Measurements from ENCODE around the gene IL1R2. TPM values are rescaled to one million over a fixed set of nuclear protein-coding genes. Genes with fewer than 3 reads are reported as not detected.

The IL1R2 gene
- total RNA-seq, 1 experiment from 2014 or later, result not detected

DNA sequence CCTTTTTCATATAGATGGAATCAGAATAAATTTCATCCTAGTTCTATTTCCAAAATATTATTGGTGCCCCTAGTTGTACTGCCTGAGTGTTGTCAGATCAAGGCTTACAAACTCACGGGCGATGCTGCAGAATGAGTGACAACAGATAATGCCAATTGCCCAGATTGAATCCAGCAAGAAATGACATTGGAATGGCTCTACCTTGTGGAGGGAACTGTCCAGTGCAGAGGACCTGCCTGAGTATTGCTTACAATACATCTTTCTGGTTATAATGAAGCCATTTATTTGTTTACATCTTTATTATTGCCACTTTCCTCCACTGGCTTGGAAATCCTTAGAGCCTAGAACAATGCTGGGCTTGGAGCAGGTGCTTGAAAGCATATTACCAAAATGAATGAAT is 7.8 kb upstream of the IL1R2 start:
- intact Hi-C loops (cut with micrococcal nuclease; ENCODE audit: unreplicated experiment), result loop anchor here (5.0 kb wide), 1 partner anchor 102 kb away; no protein-coding TSS in a partner anchor
- Histone ChIP-seq H3K4me1 (ENCODE audit: insufficient read depth, low read length, poor library complexity, severe bottlenecking) (peaks cover 3% of the 10 kb centered on the region), H3K27ac (ENCODE audit: low read depth, low read length, poor library complexity, severe bottlenecking) (no peak overlapping the region), H3K27me3 (replicated peaks; ENCODE audit: insufficient read depth, low read depth, low read length, poor library complexity) (no peaks in the 10 kb centered on the region), H3K36me3 (ENCODE audit: insufficient read depth, low read length, poor library complexity, severe bottlenecking) (no peaks in the 10 kb centered on the region), H3K4me3 (ENCODE audit: low read depth, low read length, poor library complexity, severe bottlenecking) (no peak overlapping the region), H3K9me3 (ENCODE audit: low read depth, low read length, poor library complexity, severe bottlenecking) (no peaks in the 10 kb centered on the region)
- CTCF ChIA-PET, result no interaction called here
- no TSS peak for BruUV-seq (replicated peaks)
- peak; percentile 22 for DNase-seq (ENCODE audit: low spot score)
- POLR2A ChIA-PET (ENCODE audit: low non-redundant PET), result interaction anchor here (0.6 kb wide), 1 partner anchor 124 kb away, joined by 3 read pairs; no protein-coding TSS in a partner anchor
- TF ChIP-seq CTCF (conservative IDR thresholded peaks at IDR 0.05; ENCODE audit: low read depth, low read length), result peak; percentile 36; the same call in 1 of the 2 replicates
- no peak for TF ChIP-seq EZH2 (IDR thresholded peaks at IDR 0.05; ENCODE audit: borderline replicate concordance, low read depth, low read length, poor library complexity, severe bottlenecking)

- no TSS peak for BruUV-seq (replicated peaks)
- POLR2A ChIA-PET (ENCODE audit: low non-redundant PET), result interaction anchor here (0.6 kb wide), 1 partner anchor 125 kb away, joined by 3 read pairs; no protein-coding TSS in a partner anchor
- TF ChIP-seq EZH2 (IDR thresholded peaks at IDR 0.05; ENCODE audit: borderline replicate concordance, low read depth, low read length, poor library complexity, severe bottlenecking), result no peak
- TF ChIP-seq CTCF (conservative IDR thresholded peaks at IDR 0.05; ENCODE audit: low read depth, low read length), result no peak
- H3K4me3 ChIP-seq (ENCODE audit: low read depth, low read length, poor library complexity, severe bottlenecking), result no peak overlapping the region
- no peaks in the 10 kb centered on the region for H3K36me3 ChIP-seq (ENCODE audit: insufficient read depth, low read length, poor library complexity, severe bottlenecking)
- no peak for DNase-seq (ENCODE audit: low spot score)
- H3K4me1 ChIP-seq (ENCODE audit: insufficient read depth, low read length, poor library complexity, severe bottlenecking), result peaks cover 3% of the 10 kb centered on the region
- H3K27me3 ChIP-seq (replicated peaks; ENCODE audit: insufficient read depth, low read depth, low read length, poor library complexity), result no peaks in the 10 kb centered on the region
- CTCF ChIA-PET, result no interaction called here
- intact Hi-C loops (cut with micrococcal nuclease; ENCODE audit: unreplicated experiment), result loop anchor here (5.0 kb wide), 1 partner anchor 102 kb away; no protein-coding TSS in a partner anchor
- no peaks in the 10 kb centered on the region for H3K9me3 ChIP-seq (ENCODE audit: low read depth, low read length, poor library complexity, severe bottlenecking)
- H3K27ac ChIP-seq (ENCODE audit: low read depth, low read length, poor library complexity, severe bottlenecking), result no peak overlapping the region
These were observed 7.1 kb upstream of the IL1R2 start for GRCh38 chr2:101984656-101985055.

- H3K36me3 ChIP-seq (ENCODE audit: insufficient read depth, low read length, poor library complexity, severe bottlenecking), result no peaks in the 10 kb centered on the region
- H3K4me1 ChIP-seq (ENCODE audit: insufficient read depth, low read length, poor library complexity, severe bottlenecking), result peaks cover 3% of the 10 kb centered on the region
- H3K9me3 ChIP-seq (ENCODE audit: low read depth, low read length, poor library complexity, severe bottlenecking), result no peaks in the 10 kb centered on the region
- peaks cover 3% of the 10 kb centered on the region for H3K27me3 ChIP-seq (replicated peaks; ENCODE audit: insufficient read depth, low read depth, low read length, poor library complexity)
- TF ChIP-seq EZH2 (IDR thresholded peaks at IDR 0.05; ENCODE audit: borderline replicate concordance, low read depth, low read length, poor library complexity, severe bottlenecking), result no peak
- no peak for TF ChIP-seq CTCF (conservative IDR thresholded peaks at IDR 0.05; ENCODE audit: low read depth, low read length)
- no peak overlapping the region for H3K27ac ChIP-seq (ENCODE audit: low read depth, low read length, poor library complexity, severe bottlenecking)
- DNase-seq (ENCODE audit: low spot score), result no peak
- ChIA-PET POLR2A (ENCODE audit: low non-redundant PET) (no interaction called here), CTCF (no interaction called here)
- intact Hi-C loops (cut with micrococcal nuclease; ENCODE audit: unreplicated experiment), result no loop called here
- BruUV-seq (replicated peaks), result no TSS peak
- no peak overlapping the region for H3K4me3 ChIP-seq (ENCODE audit: low read depth, low read length, poor library complexity, severe bottlenecking)
These were observed 6.5 kb upstream of the IL1R2 start for GRCh38 chr2:101985101-101985792.

Data from A673 (cell line).